GM23248 (cell line): ENCODE results near the gene RXRA.

Experiments used
- EZH2 ChIP-seq: fragments of 200-600 bp; sonication (generic); IDR thresholded peaks from 2 replicates; pipeline ENCODE4 v1.6.1; 2018; ENCODE audit warnings: antibody characterized with exemption, mild to moderate bottlenecking; ENCODE audit not compliant: insufficient read depth, poor library complexity, severe bottlenecking
- EZH2phosphoT487 ChIP-seq: fragments of 200-600 bp; sonication (generic); IDR thresholded peaks from 2 replicates; pipeline ENCODE4 v1.6.1; 2018; ENCODE audit warnings: antibody characterized with exemption, moderate library complexity, mild to moderate bottlenecking, low read depth; ENCODE audit not compliant: insufficient read depth

DNA sequence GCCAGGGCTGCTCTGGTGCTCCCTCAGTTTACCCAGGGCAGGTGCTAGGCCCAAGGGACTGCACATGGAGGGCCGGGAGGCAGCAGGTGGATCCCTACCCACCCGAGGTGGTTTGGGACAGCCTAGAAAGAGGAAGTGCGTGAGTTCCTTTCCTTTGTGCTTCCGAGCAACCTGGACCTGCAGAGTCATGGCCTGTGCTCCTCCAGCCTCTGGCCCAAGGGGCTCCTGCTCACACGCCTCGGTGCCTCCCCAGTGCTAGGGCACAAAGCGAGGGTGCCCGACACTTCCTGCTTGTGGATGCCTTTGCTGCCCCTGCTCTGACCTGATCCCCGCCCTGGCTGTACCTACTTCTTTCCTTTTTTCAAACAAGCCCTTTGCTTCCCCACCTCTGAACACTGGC is 79.3 kb downstream of the RXRA start:
- no peak for TF ChIP-seq EZH2phosphoT487
- no peak for TF ChIP-seq EZH2
